IMR-90 (cell line): ENCODE data around the gene RNF217. TPM values are rescaled to one million over a fixed set of nuclear protein-coding genes. Genes with fewer than 3 reads are reported as not detected.

ENCODE experiments used
- ATAC-seq: fragments of 200-7000 bp; cut with Tn5 transposase; 2 replicates; pipeline ENCODE4 v1.9.1; 2020; ENCODE audit warnings: low read depth, mild to moderate bottlenecking, moderate library complexity
- BruUV-seq: library from RNA; stranded (reverse); fragments of 400-500 nt; replicated peaks from 2 replicates; lab custom pipeline; 2021; lab: Mats Ljungman, UMichigan
- CTCF ChIA-PET: fragments of 300-600 bp; formaldehyde crosslinking; extraction: SDS; loops from one replicate; lab custom pipeline; 2021; ENCODE audit warnings: antibody characterized with exemption; lab: Yijun Ruan, JAX
- POLR2A ChIA-PET: fragments of 300-600 bp; sonication (Branson Sonifier 250); formaldehyde crosslinking; loops from one replicate; lab custom pipeline; 2022; ENCODE audit warnings: antibody characterized with exemption; ENCODE audit not compliant: unreplicated experiment; lab: Charles Lee
- DNase-seq: peaks from one replicate; pipeline ENCODE4 v3.0.0; 2013
- H2AFZ ChIP-seq: replicated peaks from 2 replicates; pipeline ENCODE3; 2013; ENCODE audit warnings: low read length, mild to moderate bottlenecking; ENCODE audit not compliant: poor library complexity
- H2AK5ac ChIP-seq: 2 replicates; pipeline ENCODE4 v1.6.1; 2013; ENCODE audit warnings: low read depth, low read length, inconsistent platforms
- H2AK9ac ChIP-seq: replicated peaks from 2 replicates; pipeline ENCODE3; 2013; ENCODE audit warnings: mild to moderate bottlenecking, low read depth, low read length, moderate library complexity; ENCODE audit not compliant: poor library complexity
- H2BK120ac ChIP-seq: 2 replicates; pipeline ENCODE4 v1.6.1; 2013; ENCODE audit warnings: low read depth, low read length, inconsistent platforms
- H2BK15ac ChIP-seq: 3 replicates; pipeline ENCODE4 v1.6.1; 2013; ENCODE audit warnings: low read depth, low read length, inconsistent platforms
- H2BK20ac ChIP-seq: 2 replicates; pipeline ENCODE4 v1.6.1; 2013; ENCODE audit warnings: low read depth, mild to moderate bottlenecking, inconsistent platforms, low read length, moderate library complexity
- H2BK5ac ChIP-seq: 2 replicates; pipeline ENCODE4 v1.6.1; 2013; ENCODE audit warnings: mild to moderate bottlenecking, low read depth, low read length, inconsistent platforms; ENCODE audit not compliant: poor library complexity, severe bottlenecking
- H3K14ac ChIP-seq: replicated peaks from 2 replicates; pipeline ENCODE4 v1.6.1; 2013; ENCODE audit warnings: low read depth, low read length, inconsistent platforms
- H3K18ac ChIP-seq: 2 replicates; pipeline ENCODE4 v1.6.1; 2013; ENCODE audit warnings: low read depth, low read length, control low read depth
- H3K23ac ChIP-seq: 2 replicates; pipeline ENCODE4 v1.6.1; 2013; ENCODE audit warnings: low read depth, low read length, inconsistent platforms
- H3K27ac ChIP-seq: 2 replicates; pipeline ENCODE4 v1.5.1; 2013; ENCODE audit warnings: mild to moderate bottlenecking, control low read depth, low read length; ENCODE audit not compliant: insufficient read depth
- H3K27me3 ChIP-seq: 2 replicates; pipeline ENCODE4 v1.6.1; 2013; ENCODE audit warnings: low read length; ENCODE audit not compliant: control insufficient read depth, insufficient read depth
- H3K36me3 ChIP-seq: 2 replicates; pipeline ENCODE4 v1.6.1; 2013; ENCODE audit warnings: low read length, mixed read lengths; ENCODE audit not compliant: control insufficient read depth, insufficient read depth
- H3K4ac ChIP-seq: 2 replicates; pipeline ENCODE4 v1.6.1; 2013; ENCODE audit warnings: low read depth, low read length, inconsistent platforms
- H3K4me1 ChIP-seq: 2 replicates; pipeline ENCODE4 v1.6.1; 2013; ENCODE audit warnings: low read length, mixed read lengths; ENCODE audit not compliant: control insufficient read depth, insufficient read depth
- H3K4me2 ChIP-seq: 2 replicates; pipeline ENCODE4 v1.6.1; 2013; ENCODE audit warnings: low read depth, mild to moderate bottlenecking, control low read depth, low read length, moderate library complexity
- H3K4me3 ChIP-seq: 2 replicates; pipeline ENCODE4 v1.5.1; 2013; ENCODE audit warnings: low read depth, mild to moderate bottlenecking, control low read depth, low read length, moderate library complexity; ENCODE audit not compliant: insufficient read depth
- H3K56ac ChIP-seq: 2 replicates; pipeline ENCODE4 v1.6.1; 2013; ENCODE audit warnings: low read length, inconsistent platforms; ENCODE audit not compliant: insufficient read depth; ENCODE audit errors: extremely low read depth
- H3K79me1 ChIP-seq, 2 experiments: 2 replicates each; pipeline ENCODE4 v1.6.1; 2013; ENCODE audit warnings: low read length in 2 of 2, inconsistent platforms in 1 of 2, low read depth in 1 of 2
- H3K9ac ChIP-seq: 2 replicates; pipeline ENCODE4 v1.6.1; 2013; ENCODE audit warnings: low read depth, low read length, control low read depth
- H3K9me1 ChIP-seq: 2 replicates; pipeline ENCODE4 v1.6.1; 2013; ENCODE audit warnings: low read length, inconsistent platforms; ENCODE audit not compliant: insufficient read depth
- H3K9me3 ChIP-seq: 2 replicates; pipeline ENCODE4 v1.6.1; 2013; ENCODE audit warnings: low read length; ENCODE audit not compliant: control insufficient read depth, insufficient read depth
- H4K20me1 ChIP-seq: 2 replicates; pipeline ENCODE4 v1.6.1; 2013; ENCODE audit warnings: low read length, inconsistent platforms; ENCODE audit not compliant: insufficient read depth
- H4K5ac ChIP-seq: 2 replicates; pipeline ENCODE4 v1.6.1; 2013; ENCODE audit warnings: mild to moderate bottlenecking, low read depth, low read length, control low read depth
- H4K8ac ChIP-seq, 2 experiments: 2 replicates each; pipeline ENCODE4 v1.6.1; 2013; ENCODE audit warnings: low read depth in 2 of 2, low read length in 2 of 2, control low read depth in 1 of 2, inconsistent platforms in 1 of 2
- H4K91ac ChIP-seq: 2 replicates; pipeline ENCODE4 v1.6.1; 2013; ENCODE audit warnings: low read depth, low read length, inconsistent platforms; ENCODE audit not compliant: insufficient read depth
- BHLHE40 ChIP-seq: fragments of 150-350 bp; IDR thresholded peaks from 2 replicates; pipeline ENCODE4 v1.6.1; 2016; ENCODE audit warnings: mild to moderate bottlenecking, low read depth, low read length
- CEBPB ChIP-seq: IDR thresholded peaks from 2 replicates; pipeline ENCODE4 v1.6.1; 2012; ENCODE audit warnings: low read depth, low read length, improper control_type of control experiment
- ELK1 ChIP-seq: fragments of 150-350 bp; IDR thresholded peaks from 2 replicates; pipeline ENCODE4 v1.6.1; 2016; ENCODE audit warnings: low read depth, mild to moderate bottlenecking, low read length, moderate library complexity, borderline replicate concordance
- FOS ChIP-seq: fragments of 150-350 bp; IDR thresholded peaks from 2 replicates; pipeline ENCODE4 v1.6.1; 2016; ENCODE audit warnings: low read depth, low read length
- MAFK ChIP-seq: IDR thresholded peaks from 2 replicates; pipeline ENCODE4 v1.6.1; 2012; ENCODE audit warnings: low read depth, low read length, improper control_type of control experiment
- MAZ ChIP-seq: IDR thresholded peaks from 2 replicates; pipeline ENCODE4 v1.6.1; 2012; ENCODE audit warnings: low read depth, mild to moderate bottlenecking, low read length, improper control_type of control experiment, moderate library complexity, borderline replicate concordance
- MXI1 ChIP-seq: IDR thresholded peaks from 2 replicates; pipeline ENCODE4 v1.6.1; 2012; ENCODE audit warnings: low read depth, mild to moderate bottlenecking, low read length, moderate library complexity, borderline replicate concordance
- NFE2L2 ChIP-seq: fragments of 150-350 bp; IDR thresholded peaks from 2 replicates; pipeline ENCODE4 v1.6.1; 2016; ENCODE audit warnings: low read depth, mild to moderate bottlenecking, low read length
- POLR2A ChIP-seq: IDR thresholded peaks from 2 replicates; pipeline ENCODE4 v1.6.1; 2012; ENCODE audit warnings: mild to moderate bottlenecking, low read depth, low read length
- RAD21 ChIP-seq: IDR thresholded peaks from 2 replicates; pipeline ENCODE4 v1.6.1; 2012; ENCODE audit warnings: low read length, improper control_type of control experiment
- RCOR1 ChIP-seq: IDR thresholded peaks from 2 replicates; pipeline ENCODE4 v1.6.1; 2012; ENCODE audit warnings: mild to moderate bottlenecking, low read length, improper control_type of control experiment; ENCODE audit not compliant: insufficient replicate concordance
- SMC3 ChIP-seq: fragments of 150-350 bp; IDR thresholded peaks from 2 replicates; pipeline ENCODE4 v1.6.1; 2016; ENCODE audit warnings: low read depth, mild to moderate bottlenecking, antibody characterized with exemption, low read length, moderate library complexity
- WGBS, 2 experiments: methylation state at CpG; one replicate each; pipeline versions ENCODE4 v1.1.5 to v1.1.7; 2013; ENCODE audit warnings: missing lambda C conversion rate in 2 of 2; ENCODE audit not compliant: insufficient read length in 1 of 2; ENCODE audit errors: extremely low coverage in 2 of 2; 5-methylcytosine and 5-hydroxymethylcytosine counted together
- dilution Hi-C: fragments of 300-500 bp; cut with HindIII; formaldehyde crosslinking; loops from one replicate; pipeline ENCODE4 v1.14.3; 2018; ENCODE audit warnings: low sequenced_read_pairs; ENCODE audit not compliant: unreplicated experiment
- in situ Hi-C: fragments of 300-500 bp; cut with MboI; formaldehyde crosslinking; loops from 3 replicates; pipeline ENCODE4 v1.14.3; 2019; ENCODE audit warnings: low sequenced_read_pairs, inconsistent platforms, mixed read lengths
- intact Hi-C: fragments of 100-400 bp; cut with micrococcal nuclease; formaldehyde crosslinking; loops from 2 replicates; pipeline ENCODE4 v1.10.0; 2022
- polyA plus RNA-seq, 3 experiments: library from polyadenylated mRNA; depleted of rRNA; stranded (reverse); fragments of >200 nt; gene quantifications; 2 replicates each; pipeline ENCODE4 v1.2.3, GENCODE V29; 2012; ENCODE audit warnings: low replicate concordance in 1 of 3
- total RNA-seq: library from RNA; depleted of rRNA; stranded (reverse); fragments of >200 nt; gene quantifications from 2 replicates; pipeline ENCODE4 v1.2.3, GENCODE V29; 2012
- TF ChIP-seq, protein P1 (sequence below): conservative IDR thresholded peaks from 2 replicates; pipeline ENCODE4 v1.5.1; 2012; ENCODE audit warnings: mild to moderate bottlenecking, low read depth, low read length, improper control_type of control experiment
- TF ChIP-seq, protein P2 (sequence below): fragments of 150-350 bp; IDR thresholded peaks from 2 replicates; pipeline ENCODE4 v1.6.1; 2017; ENCODE audit warnings: mild to moderate bottlenecking, antibody characterized with exemption, low read length, low read depth

The RNF217 gene
- total and polyA plus RNA-seq, 2 of the 4 experiments (the other 2 are of a cell fraction), result 11.7 to 20.4 TPM

GRCh38 chr6:124974771-124975377 lies 12.6 kb downstream of the RNF217 start:
- no peak overlapping the region for H3K14ac ChIP-seq
- H2AFZ ChIP-seq, result no peak overlapping the region
- intact Hi-C loops, result no loop called here
- H3K4me1 ChIP-seq, result peaks cover 10% of the 10 kb centered on the region
- peaks cover 3% of the 10 kb centered on the region; the same call in 1 of the 2 replicates for H3K9me1 ChIP-seq
- H3K4ac ChIP-seq, result no peak overlapping the region
- no peak for DNase-seq
- H3K79me1 ChIP-seq, result peaks cover 56 to 74% of the 10 kb centered on the region in 2 experiments
- H2BK5ac ChIP-seq, result peak overlapping the region; percentile 1
- no peak overlapping the region for H2BK20ac ChIP-seq
- H4K5ac ChIP-seq, result no peak overlapping the region
- H2BK15ac ChIP-seq, result no peak overlapping the region
- H3K18ac ChIP-seq, result no peak overlapping the region
- H3K23ac ChIP-seq, result no peak overlapping the region
- no peak overlapping the region for H3K27ac ChIP-seq
- H4K8ac ChIP-seq, result no peak overlapping the region
- no peaks in the 10 kb centered on the region for H3K27me3 ChIP-seq
- no peak for ATAC-seq
- H3K56ac ChIP-seq, result no peak overlapping the region
- CTCF ChIA-PET, result no interaction called here
- in situ Hi-C loops, result loop anchor here (25.0 kb wide), 1 partner anchor 137 kb away; no protein-coding TSS in a partner anchor
- no peak for TF ChIP-seq MAZ
- no peak for TF ChIP-seq ELK1
- no peak for TF ChIP-seq CEBPB
- TF ChIP-seq RAD21, result no peak
- TF ChIP-seq POLR2A, result no peak
- TF ChIP-seq FOS, result no peak
- TF ChIP-seq, protein P1, sequence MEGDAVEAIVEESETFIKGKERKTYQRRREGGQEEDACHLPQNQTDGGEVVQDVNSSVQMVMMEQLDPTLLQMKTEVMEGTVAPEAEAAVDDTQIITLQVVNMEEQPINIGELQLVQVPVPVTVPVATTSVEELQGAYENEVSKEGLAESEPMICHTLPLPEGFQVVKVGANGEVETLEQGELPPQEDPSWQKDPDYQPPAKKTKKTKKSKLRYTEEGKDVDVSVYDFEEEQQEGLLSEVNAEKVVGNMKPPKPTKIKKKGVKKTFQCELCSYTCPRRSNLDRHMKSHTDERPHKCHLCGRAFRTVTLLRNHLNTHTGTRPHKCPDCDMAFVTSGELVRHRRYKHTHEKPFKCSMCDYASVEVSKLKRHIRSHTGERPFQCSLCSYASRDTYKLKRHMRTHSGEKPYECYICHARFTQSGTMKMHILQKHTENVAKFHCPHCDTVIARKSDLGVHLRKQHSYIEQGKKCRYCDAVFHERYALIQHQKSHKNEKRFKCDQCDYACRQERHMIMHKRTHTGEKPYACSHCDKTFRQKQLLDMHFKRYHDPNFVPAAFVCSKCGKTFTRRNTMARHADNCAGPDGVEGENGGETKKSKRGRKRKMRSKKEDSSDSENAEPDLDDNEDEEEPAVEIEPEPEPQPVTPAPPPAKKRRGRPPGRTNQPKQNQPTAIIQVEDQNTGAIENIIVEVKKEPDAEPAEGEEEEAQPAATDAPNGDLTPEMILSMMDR, result no peak
- no peak for TF ChIP-seq SMC3
- TF ChIP-seq MXI1, result no peak
- no peak for TF ChIP-seq NFE2L2
- TF ChIP-seq, protein P2, sequence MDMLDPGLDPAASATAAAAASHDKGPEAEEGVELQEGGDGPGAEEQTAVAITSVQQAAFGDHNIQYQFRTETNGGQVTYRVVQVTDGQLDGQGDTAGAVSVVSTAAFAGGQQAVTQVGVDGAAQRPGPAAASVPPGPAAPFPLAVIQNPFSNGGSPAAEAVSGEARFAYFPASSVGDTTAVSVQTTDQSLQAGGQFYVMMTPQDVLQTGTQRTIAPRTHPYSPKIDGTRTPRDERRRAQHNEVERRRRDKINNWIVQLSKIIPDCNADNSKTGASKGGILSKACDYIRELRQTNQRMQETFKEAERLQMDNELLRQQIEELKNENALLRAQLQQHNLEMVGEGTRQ, result no peak
- no peak for TF ChIP-seq MAFK
- TF ChIP-seq RCOR1, result no peak
- TF ChIP-seq BHLHE40, result no peak
- POLR2A ChIA-PET, result no interaction called here
- no TSS peak for BruUV-seq
- H3K9ac ChIP-seq, result no peak overlapping the region
- no peak overlapping the region for H3K4me3 ChIP-seq
- no peak overlapping the region for H2AK5ac ChIP-seq
- no CpG with 5 or more reads among the region's 6 CpGs for WGBS, 2 experiments
- H4K91ac ChIP-seq, result no peak overlapping the region
- dilution Hi-C loops, result no loop called here
- H2AK9ac ChIP-seq, result no peak overlapping the region
- H3K4me2 ChIP-seq, result no peak overlapping the region
- peaks cover 5% of the 10 kb centered on the region; the same call in 1 of the 2 replicates for H3K9me3 ChIP-seq
- H4K20me1 ChIP-seq, result peaks cover 21% of the 10 kb centered on the region; the same call in 1 of the 2 replicates
- no peak overlapping the region for H2BK120ac ChIP-seq
- peaks cover 14% of the 10 kb centered on the region for H3K36me3 ChIP-seq
